Measurements from ENCODE around the gene PATL2.
"Not testable (repeated sequence)": the region's sequence is repeated elsewhere in the genome, so short reads cannot be mapped to it uniquely, and the experiment has no call there.

PATL2 gene

DNA sequence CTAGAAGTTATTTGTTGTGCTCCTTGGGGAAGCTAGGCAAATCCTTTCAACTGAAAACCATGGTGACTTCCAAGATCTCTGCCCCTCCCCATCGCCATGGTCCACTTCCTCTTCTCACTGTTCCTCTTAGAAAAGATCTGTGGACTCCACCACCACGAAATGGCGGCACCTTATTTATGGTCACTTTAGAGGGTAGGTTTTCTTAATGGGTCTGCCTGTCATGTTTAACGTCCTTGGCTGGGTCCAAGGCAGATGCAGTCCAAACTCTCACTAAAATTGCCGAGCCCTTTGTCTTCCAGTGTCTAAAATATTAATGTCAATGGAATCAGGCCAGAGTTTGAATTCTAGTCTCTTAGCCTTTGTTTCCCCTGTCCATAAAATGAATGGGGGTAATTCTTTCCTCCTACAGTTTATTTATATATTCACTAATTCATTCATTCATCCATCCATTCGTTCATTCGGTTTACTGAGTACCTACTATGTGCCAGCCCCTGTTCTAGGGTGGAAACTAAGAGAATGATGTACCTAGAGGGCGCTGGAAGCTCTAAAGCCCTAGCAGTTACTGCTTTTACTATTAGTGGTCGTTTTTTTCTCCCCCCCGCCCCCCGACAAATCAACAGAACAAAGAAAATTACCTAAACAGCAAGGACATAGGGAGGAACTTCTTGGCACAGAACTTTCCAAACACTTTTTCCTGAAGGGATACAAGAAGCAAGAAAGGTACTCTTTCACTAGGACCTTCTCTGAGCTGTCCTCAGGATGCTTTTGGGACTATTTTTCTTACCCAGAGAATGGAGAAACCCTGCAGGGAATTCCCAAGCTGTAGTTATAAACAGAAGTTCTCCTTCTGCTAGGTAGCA, 657 bp downstream of the PATL2 start:
- peak; percentile 43; the same call in 1 of the 2 replicates for TF ChIP-seq CTCF (IDR thresholded peaks at IDR 0.05; ENCODE audit: borderline replicate concordance, insufficient read depth, low read depth, low read length)
- H3K4me3 ChIP-seq (ENCODE audit: low read depth, low read length), result peak overlapping the region; percentile 99

DNA sequence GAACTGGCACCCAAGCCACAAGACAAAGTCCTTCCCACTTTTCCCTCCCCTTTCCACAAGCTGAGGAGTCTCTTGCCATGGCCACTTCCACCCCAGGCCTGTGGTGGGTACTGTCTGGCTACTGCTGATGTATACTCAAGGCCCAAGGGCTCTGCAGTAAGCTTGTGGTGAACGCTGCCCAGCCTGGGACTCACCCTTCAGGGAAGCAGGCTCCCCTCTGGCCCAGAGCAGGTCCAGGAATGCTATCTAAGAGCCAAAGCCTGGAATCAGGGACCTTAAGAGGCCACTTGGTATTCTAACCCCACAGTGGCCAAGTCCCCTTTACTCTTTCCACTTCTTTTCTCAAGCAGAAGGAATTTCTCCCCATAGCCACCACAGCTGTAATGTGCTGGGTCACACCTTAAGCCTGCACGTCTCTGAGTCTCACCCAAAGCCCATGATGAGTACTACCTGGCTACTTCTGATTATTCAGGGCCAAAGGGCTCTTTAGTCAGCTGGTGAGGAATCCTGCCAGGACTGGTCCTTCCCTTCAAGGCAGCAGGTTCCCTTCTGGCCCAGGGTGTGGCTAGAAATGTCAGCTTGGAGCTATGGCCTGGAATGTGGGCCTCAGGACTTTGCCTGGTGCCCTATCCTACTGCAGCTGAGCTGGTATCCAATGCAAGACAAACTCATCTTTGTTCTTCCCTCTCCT, 4.0 kb downstream of the PATL2 start:
- TF ChIP-seq CTCF (IDR thresholded peaks at IDR 0.05; ENCODE audit: borderline replicate concordance, insufficient read depth, low read depth, low read length), result no peak
- H3K4me3 ChIP-seq (ENCODE audit: low read depth, low read length), result no peak overlapping the region

- no peak for TF ChIP-seq CTCF (IDR thresholded peaks at IDR 0.05; ENCODE audit: borderline replicate concordance, insufficient read depth, low read depth, low read length)
- H3K4me3 ChIP-seq (ENCODE audit: low read depth, low read length), result no peak overlapping the region
Observed at GRCh38 chr15:44706401-44706800, 4.7 kb downstream of the PATL2 start.

DNA sequence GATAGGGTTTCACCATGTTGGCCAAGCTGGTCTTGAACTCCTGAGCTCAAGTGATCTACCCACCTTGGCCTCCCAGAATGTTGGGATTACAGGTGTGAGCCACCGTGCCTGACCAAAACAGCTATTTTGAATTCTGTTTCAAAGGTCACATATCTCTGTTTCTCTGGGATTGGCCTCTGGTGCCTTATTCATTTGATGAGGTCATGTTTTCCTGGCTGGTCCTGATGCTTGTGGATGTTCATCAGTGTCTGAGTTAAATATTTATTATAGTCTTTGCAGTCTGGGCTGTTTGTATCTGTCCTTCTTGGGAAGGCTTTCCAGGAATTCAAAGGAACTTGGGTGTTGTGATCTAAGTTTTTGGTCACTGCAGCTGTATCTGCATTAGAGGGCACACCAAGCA, 5.1 kb downstream of the PATL2 start:
- no peak for TF ChIP-seq CTCF (IDR thresholded peaks at IDR 0.05; ENCODE audit: borderline replicate concordance, insufficient read depth, low read depth, low read length)
- no peak overlapping the region for H3K4me3 ChIP-seq (ENCODE audit: low read depth, low read length)

DNA sequence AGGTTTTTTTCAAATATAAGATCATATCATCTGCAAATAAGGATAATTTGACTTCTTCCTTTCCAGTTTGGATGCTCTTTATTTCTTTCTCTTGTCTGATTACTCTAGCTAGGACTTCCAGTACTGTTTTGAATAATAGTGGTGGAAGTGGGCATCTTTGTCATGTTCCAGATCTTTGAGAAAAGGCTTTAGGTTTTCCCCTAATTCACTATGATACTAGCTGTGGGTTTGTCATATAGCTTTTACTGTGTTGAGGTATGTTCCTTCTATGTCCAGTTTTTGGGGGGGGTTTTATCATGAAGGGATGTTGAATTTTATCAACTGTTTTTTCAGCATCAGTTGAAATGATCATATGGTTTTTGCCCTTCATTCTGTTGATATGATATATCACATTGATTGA, 10.4 kb downstream of the PATL2 start:
- H3K4me3 ChIP-seq (ENCODE audit: low read depth, low read length), result not testable (repeated sequence)

DNA sequence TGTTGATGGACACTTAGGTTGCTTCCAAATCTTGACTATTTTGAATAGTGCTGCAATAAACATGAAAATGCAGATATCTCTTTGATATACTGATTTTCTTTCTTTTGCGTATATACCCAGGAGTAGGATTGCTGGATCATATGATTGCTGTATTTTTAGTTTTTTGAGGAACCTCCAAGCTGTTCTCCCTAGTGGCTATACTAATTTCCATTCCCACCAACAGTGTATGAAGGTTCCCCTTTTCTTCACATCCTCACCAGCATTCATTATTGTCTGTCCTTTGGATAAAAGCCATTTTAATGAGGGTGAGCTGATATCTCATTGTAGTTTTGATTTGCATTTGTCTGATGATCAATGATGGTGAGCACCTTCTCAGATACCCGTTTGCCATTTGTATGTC, 12.5 kb downstream of the PATL2 start:
- H3K4me3 ChIP-seq (ENCODE audit: low read depth, low read length), result no peak overlapping the region
- no peak for TF ChIP-seq CTCF (IDR thresholded peaks at IDR 0.05; ENCODE audit: borderline replicate concordance, insufficient read depth, low read depth, low read length)

- no peak for TF ChIP-seq CTCF (IDR thresholded peaks at IDR 0.05; ENCODE audit: borderline replicate concordance, insufficient read depth, low read depth, low read length)
- H3K4me3 ChIP-seq (ENCODE audit: low read depth, low read length), result no peak overlapping the region
Observed at GRCh38 chr15:44697014-44697413, 14.1 kb downstream of the PATL2 start.
